GM18870 (cell line): ENCODE results near the gene ZNF423.
"Not testable (repeated sequence)": the region's sequence is repeated elsewhere in the genome, so short reads cannot be mapped to it uniquely, and the experiment has no call there.

Experiments
- ATAC-seq: cut with Tn5 transposase; IDR thresholded peaks from one replicate; pipeline ENCODE4 v1.9.1; 2021; ENCODE audit warnings: moderate library complexity; ENCODE audit not compliant: unreplicated experiment

ZNF423 gene

DNA sequence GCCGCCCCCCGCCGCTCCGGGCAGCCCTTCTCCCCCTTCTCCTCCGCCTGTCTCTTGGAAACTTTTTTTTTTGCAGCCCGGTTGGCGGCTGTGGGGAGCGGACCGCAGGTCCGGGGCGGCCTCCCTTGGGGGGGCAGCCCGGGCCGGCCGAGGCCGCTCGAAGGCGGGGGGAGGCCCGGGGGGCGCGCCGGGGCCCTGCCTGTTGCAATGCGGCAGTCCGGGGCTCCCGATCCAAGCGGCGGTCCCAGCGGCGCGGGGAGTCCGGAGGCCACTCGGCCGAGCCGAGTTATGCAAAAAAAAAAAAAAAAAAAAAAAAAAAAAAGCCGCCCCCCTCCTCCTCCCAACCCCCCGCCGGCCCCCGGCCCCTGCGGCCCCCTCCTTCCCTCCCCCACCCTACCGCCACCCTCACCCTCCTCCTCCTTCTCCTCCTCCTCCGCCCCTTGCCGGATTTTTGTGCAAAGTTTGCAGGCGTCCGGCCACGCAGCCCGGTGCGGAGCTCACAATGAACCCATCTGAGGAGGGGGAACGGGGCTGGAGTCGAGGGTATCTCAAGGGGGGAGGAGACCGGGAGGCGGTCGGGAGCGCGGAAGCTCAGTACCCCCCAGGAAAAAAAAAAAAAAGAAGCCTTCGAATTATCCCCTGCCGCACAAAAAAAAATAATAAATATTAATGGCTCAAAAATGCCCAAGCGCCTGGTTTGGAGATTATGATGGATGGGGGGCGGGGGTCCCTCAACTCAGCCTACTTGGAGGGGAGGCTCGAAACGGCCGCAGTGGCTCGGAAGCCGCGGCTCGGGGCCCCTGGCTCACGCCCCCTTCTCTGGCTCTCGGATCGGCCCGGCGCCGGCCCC is at the start of gene ZNF423:
Gene ZNF423 (minus strand): TSS at position 291 of the 850 bp plus-strand sequence. CDS start 338 bp downstream, outside the sequence.
- ATAC-seq = no peak

- no peak for ATAC-seq
Observed at GRCh38 chr16:49904348-49905062, 48.6 kb upstream of the ZNF423 start.

GRCh38 chr16:49902908-49903307 is 47.0 kb upstream of the ZNF423 start:
- no peak for ATAC-seq

DNA sequence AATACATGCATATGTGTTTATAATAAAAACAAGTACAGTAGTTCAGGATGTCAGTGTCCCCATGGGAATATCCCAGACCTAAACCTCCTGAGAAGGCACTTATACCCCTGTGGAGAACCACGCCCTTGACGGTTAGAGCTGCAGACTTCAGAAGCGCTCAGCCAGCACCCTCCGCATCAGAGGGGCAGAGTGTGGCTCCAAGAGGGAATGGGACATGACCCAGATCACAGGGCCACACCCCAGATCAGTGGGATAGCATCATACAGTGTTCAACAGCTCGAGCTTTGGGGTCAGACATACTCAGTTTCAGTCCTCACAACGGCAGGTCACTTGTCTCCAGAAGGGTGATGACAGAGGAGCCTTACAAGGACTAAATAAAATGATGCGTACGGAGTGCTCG is 45.8 kb upstream of the ZNF423 start:
- ATAC-seq = no peak

GRCh38 chr16:49900875-49901274 is 45.0 kb upstream of the ZNF423 start:
- no peak for ATAC-seq

GRCh38 chr16:49899991-49900695 is 44.2 kb upstream of the ZNF423 start:
- no peak for ATAC-seq

DNA sequence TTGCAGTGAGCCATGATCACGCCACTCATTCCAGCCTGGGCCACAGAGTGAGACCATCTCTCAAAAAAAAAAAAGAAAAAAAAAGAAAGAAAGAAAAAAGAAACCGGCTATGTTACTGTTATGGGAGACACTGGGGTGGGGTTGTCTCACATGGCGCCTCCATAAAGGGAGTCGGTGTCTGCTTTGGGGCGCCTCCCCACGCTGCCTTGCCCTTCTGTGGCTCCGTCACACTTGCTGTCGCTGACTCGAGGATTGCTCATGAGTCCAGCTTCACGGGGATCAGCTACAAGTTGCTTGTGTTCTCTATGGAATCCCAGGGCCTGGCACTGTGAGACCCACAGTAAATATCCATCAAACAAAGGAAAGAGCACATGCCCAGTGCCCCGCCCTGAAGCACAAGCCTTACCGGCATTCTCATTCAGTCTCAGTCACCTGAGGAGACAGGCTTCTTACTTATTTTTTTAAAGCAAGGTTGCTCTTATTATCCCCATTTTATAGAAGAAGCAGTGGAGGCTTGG is 40.6 kb upstream of the ZNF423 start:
- no peak for ATAC-seq

GRCh38 chr16:49890876-49891275 is 35.0 kb upstream of the ZNF423 start:
- ATAC-seq = no peak

- no peak for ATAC-seq
Observed at GRCh38 chr16:49889725-49890397, 33.9 kb upstream of the ZNF423 start.

GRCh38 chr16:49886554-49887094 is 30.7 kb upstream of the ZNF423 start:
- no peak for ATAC-seq

DNA sequence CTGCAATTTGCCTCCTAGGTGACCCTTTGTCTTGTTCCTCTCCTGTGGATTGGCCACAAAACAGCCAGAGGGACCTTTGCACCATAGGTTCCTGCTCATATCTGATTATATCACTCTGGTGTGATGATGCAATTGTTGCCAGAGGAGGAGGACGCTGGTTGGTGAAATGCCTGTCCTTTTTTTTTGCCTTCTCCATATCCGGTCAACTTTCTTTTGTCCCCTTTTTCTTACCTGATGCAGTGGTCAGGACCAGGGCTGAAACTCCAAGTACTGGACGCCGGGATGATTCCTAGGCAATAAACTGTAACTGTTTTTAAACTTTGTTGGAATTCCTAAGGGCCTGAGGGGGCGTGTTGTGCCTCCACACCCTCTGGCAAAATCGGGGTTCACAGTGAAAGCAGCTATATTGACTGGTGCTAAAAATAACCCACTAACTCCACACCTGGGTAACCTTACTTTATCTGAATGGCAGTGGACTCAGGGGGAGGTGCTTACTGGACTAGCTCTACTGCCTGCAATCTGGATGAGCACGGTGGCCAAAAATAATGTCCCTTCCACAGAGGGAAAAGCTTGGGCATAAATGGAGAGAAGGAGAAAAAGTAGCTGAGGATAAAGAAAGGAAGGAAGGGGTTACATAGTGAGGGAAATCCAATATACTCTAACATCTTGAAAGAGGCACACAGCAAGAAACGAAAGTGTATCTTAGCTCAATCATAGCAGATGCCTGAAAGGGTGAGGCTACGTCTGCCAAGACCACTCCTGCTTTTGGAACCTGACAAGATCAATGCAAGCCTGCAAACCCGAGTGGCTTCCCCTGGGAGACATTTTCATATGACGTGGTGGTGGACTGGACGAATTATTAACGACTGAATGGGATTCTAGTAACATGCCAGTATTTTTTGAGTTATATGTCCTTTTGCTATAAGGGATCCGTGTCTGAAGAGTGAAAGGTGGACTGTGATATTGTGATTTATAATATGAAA is 28.4 kb upstream of the ZNF423 start:
- ATAC-seq = no peak

DNA sequence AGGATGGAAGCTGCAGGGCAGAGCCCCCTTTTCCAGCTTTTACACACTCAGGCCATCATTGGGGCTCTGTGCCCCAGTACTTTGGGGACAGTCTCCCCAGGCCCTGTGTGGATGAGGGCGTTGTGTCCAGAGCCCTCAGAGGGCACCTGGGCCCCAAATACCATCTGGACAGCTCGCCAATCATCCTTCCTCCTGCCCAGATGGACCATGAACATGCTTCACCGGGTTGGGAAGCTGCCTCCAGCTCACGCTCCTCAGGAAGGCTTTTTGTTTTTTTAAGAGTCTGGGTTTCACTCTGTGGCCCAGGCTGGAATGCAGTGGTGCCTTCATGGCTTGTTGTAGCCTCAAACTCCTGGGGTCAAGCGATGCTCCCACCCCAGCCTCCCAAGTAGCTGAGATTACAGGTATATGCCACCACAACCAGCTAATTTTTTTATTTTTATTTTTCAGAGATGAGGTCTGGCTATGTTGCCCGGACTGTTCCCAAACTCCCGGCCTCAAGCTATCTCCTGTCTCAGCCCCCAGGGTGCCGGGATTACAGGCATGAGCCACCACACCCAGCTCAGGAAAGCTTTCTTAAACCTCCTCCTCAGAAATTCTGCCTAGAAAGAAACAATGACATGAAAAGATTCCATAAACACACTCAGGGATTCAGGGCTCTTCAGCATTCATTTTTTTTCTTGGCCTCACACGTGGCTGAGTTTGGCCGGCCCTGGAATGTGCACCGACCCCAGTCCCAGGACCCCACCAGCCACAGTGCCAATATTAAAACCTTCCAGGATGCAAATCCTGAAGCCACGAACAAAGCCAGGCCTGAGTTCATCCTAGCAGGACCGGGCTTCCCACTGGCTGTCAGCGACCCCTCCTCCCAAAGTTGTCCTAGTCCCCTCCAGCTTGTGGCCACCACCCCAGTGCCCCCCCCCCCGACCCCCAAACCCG is 27.4 kb upstream of the ZNF423 start:
- no peak for ATAC-seq

DNA sequence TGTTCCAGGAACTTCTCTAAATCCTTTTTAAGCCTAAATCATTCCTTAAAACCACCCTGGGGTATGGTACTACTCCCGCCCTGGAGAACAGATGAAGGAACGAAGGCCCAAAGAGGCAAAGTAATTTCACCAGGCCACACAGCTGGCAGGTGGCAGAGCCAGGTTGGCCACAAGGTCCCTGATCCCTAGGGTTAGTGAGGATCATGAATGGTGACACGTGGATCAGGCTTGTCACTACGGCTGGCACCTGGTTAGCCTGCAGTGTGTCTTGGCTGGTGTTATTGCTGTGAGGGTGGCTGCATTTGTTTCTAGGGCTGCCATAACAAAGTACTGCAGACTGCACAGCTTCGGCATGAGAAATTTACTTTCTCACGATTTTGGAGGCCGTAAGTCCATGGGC is 26.0 kb upstream of the ZNF423 start:
- no peak for ATAC-seq

DNA sequence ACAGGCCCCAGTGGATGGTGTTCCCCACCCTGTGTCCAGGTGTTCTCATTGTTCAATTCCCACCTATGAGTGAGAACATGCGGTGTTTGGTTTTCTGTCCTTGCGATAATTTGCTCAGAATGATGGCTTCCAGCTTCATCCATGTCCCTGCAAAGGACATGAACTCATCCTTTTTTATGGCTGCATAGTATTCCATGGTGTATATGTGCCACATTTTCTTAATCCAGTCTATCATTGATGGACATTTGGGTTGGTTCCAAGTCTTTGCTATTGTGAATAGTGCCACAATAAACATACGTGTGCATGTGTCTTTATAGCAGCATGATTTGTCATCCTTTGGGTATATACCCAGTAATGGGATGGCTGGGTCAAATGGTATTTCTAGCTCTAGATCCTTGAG is 22.6 kb upstream of the ZNF423 start:
- ATAC-seq = not testable (repeated sequence)

GRCh38 chr16:49876716-49877129 is 20.8 kb upstream of the ZNF423 start:
- ATAC-seq = no peak

DNA sequence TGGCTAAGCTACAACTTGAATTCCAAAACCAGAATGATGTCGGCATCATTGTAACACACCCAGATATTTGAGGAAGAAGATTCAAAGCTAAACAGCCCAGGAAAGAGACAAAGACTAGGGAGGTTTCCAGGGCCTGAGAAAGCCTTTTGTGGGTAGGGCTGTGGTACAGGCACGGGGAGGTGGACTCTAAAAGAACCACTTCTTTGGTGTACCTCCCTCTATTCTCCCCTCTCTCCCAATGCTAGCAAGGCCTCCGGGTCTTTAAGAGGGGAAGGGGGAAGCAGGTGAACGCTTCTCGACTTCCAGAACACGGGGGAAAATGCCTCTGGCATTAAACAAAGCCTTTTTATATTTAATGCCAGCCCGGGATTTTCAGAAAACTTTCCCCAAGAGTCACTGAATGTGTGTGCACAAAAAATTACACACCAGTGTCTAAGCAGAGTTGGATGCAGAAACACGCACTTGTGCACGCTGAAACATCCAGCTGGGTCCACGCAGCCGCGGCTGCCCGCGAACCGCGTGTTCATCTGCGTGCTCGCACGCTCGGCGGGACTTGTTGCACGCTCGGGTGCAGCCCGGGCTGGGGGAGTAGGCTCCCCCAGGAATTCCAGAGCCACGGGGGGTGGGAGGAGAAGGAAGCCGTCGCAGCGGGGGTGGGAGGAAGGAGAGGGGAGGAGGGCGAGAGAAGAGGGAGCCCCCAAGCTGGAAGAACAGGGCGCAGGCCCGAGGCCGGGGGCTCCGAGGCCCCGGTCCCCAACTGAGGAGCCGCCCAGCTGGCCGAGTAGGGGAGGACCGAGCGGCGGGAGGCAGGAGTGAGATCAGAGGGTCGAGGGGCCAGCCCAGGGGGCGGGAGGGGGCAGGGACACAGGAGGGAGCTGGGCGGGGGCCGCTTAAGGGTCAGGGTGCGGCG is 20.1 kb upstream of the ZNF423 start:
- no peak for ATAC-seq

DNA sequence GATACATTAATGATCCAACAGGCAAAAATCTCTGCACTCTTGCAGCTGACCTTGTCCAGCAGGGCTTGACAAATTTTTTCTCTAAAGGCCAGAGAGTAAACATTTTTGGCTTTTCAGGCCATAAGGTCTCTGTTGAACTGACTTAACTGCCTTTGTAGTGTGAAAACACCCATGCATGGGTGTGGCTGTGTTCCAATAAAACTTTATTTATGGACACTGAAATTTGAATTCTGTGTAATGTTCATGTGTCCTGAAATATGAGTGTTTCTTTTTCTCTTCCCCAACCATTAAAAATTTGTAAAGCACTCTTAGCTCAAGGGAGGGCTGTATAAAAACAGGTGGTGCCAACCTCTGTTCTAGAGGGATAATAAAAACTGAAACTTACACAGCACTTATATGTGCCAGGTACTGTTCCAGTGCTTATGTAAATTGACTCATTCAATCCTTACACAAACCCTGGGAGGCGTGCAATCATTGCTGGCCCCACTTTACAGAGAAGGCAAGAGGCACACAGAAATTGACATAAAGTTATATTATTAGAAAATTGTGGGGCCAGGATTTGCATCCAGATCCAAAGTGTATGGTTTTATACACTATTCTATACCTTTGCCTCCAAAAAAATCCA is 18.8 kb upstream of the ZNF423 start:
- ATAC-seq = no peak
